ACC112 (cell line): ENCODE data around the gene NDFIP2.

Experiments
- H2AFZ ChIP-seq: fragments of 200-600 bp; sonication (generic); one replicate; pipeline ENCODE4 v1.6.0; 2017; ENCODE audit warnings: antibody characterized with exemption, low read length; ENCODE audit not compliant: unreplicated experiment
- H3K27ac ChIP-seq: fragments of 200-600 bp; sonication (generic); 2 replicates; pipeline ENCODE4 v1.5.1; 2014; ENCODE audit warnings: low read depth, mild to moderate bottlenecking, antibody characterized with exemption, low read length, moderate library complexity
- H3K27me3 ChIP-seq: fragments of 200-600 bp; sonication (generic); 2 replicates; pipeline ENCODE4 v1.6.1; 2014; ENCODE audit warnings: mild to moderate bottlenecking, antibody characterized with exemption, low read length, moderate library complexity, mixed read lengths; ENCODE audit not compliant: insufficient read depth
- H3K36me3 ChIP-seq: fragments of 200-600 bp; sonication (generic); 2 replicates; pipeline ENCODE4 v1.6.1; 2016; ENCODE audit warnings: mild to moderate bottlenecking, antibody characterized with exemption, low read length, moderate library complexity, mixed read lengths; ENCODE audit not compliant: insufficient read depth
- H3K4me1 ChIP-seq: fragments of 200-600 bp; sonication (generic); one replicate; pipeline ENCODE4 v1.6.1; 2016; ENCODE audit warnings: low read length, mixed read lengths; ENCODE audit not compliant: insufficient read depth, unreplicated experiment, control insufficient read depth
- H3K4me3 ChIP-seq: fragments of 200-600 bp; sonication (generic); 2 replicates; pipeline ENCODE4 v1.5.1; 2014; ENCODE audit warnings: mild to moderate bottlenecking, low read depth, low read length
- H3K79me2 ChIP-seq: fragments of 200-600 bp; sonication (generic); one replicate; pipeline ENCODE4 v1.6.0; 2016; ENCODE audit warnings: low read length; ENCODE audit not compliant: control insufficient read depth, unreplicated experiment, insufficient read depth

Gene NDFIP2

DNA sequence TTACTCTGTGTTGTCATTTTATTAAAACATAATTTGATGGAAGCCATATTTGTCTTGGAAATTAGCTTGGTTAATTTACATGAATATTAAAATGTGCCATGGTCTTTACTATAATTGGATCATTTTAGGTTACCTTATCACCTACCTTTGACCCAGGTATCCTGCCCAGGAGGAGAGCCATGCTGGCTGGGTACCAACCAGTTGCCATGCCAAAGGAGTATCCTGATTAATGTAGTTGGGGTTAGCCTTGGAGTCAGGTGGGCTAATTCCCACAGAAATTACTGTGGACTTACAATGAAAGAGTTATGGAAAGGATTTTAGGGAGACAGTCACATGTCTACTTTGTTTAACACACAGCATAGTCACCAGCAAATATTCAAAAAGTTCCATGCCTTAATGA is 32.0 kb downstream of the NDFIP2 start:
- Histone ChIP-seq H3K27ac (no peak overlapping the region), H3K79me2 (peaks cover 4% of the 10 kb centered on the region), H3K4me3 (no peak overlapping the region), H3K27me3 (no peaks in the 10 kb centered on the region), H2AFZ (no peak overlapping the region), H3K36me3 (no peaks in the 10 kb centered on the region), H3K4me1 (no peaks in the 10 kb centered on the region)

DNA sequence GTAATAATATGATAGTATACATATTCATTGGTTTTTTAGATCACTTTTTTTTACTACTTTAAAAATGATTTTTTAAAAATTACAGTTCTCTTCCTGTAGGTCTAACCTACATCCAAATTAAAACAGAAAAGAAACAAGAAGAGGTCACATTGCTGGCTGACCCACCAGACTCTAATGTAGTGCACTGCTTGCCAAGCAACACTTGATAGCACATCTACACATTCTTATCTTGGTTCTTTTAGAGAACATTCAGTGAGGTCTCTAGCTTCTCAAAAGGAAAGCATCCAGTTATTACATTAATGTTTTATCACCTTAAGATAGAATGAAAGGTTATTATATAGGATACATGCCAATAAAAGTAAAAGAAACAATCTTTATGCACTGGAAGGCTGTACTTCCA is 35.6 kb downstream of the NDFIP2 start:
- H3K27me3 ChIP-seq = no peaks in the 10 kb centered on the region
- no peaks in the 10 kb centered on the region for H3K36me3 ChIP-seq
- peaks cover 11% of the 10 kb centered on the region for H3K4me1 ChIP-seq
- no peak overlapping the region for H2AFZ ChIP-seq
- peaks cover 9% of the 10 kb centered on the region for H3K79me2 ChIP-seq
- no peak overlapping the region for H3K4me3 ChIP-seq
- H3K27ac ChIP-seq = no peak overlapping the region

DNA sequence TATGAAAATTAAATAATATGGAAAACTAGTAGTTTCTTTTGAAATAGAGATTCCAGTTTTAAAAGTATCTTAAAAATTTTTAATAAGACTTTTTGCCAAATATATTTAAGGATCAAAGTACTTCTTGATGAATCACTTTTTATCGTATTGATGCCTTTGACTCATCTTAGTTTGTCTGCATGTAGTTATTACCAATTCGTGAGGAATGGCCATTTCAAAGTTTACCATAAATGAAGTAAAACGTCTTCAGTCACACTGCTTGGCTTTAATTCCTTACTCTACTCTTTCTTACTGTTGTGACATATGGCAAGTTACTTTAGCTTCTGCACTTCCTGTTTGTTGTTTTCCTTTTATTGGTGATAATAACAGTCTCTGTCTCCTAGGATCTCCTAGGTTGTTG is 38.3 kb downstream of the NDFIP2 start:
- H3K4me3 ChIP-seq = no peak overlapping the region
- H2AFZ ChIP-seq = no peak overlapping the region
- H3K36me3 ChIP-seq = peaks cover 2% of the 10 kb centered on the region; the same call in 1 of the 2 replicates
- H3K4me1 ChIP-seq = peaks cover 11% of the 10 kb centered on the region
- H3K27me3 ChIP-seq = no peaks in the 10 kb centered on the region
- H3K79me2 ChIP-seq = peaks cover 9% of the 10 kb centered on the region
- H3K27ac ChIP-seq = peak overlapping the region; percentile 48

DNA sequence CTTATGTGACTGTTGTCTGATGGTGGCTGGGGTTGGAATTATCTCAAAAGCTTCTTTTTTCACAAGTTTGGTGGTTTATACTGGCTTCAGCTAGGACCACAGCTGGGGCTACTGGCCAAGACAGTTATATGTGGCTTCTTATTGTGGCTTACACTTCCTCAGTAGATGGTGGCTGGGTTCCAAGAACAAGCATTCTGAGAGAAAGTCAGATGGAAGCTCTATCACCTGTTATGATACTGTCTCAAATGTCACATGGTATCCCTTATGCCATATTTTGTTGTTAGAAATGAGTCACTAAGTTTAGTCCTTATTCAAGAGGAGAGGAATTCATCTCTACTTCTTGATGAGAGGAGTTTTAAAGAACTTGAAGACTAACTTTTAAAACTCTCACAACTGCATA is 41.6 kb downstream of the NDFIP2 start:
- Histone ChIP-seq H3K4me1 (peaks cover 27% of the 10 kb centered on the region), H3K27ac (no peak overlapping the region), H3K79me2 (peaks cover 7% of the 10 kb centered on the region)

DNA sequence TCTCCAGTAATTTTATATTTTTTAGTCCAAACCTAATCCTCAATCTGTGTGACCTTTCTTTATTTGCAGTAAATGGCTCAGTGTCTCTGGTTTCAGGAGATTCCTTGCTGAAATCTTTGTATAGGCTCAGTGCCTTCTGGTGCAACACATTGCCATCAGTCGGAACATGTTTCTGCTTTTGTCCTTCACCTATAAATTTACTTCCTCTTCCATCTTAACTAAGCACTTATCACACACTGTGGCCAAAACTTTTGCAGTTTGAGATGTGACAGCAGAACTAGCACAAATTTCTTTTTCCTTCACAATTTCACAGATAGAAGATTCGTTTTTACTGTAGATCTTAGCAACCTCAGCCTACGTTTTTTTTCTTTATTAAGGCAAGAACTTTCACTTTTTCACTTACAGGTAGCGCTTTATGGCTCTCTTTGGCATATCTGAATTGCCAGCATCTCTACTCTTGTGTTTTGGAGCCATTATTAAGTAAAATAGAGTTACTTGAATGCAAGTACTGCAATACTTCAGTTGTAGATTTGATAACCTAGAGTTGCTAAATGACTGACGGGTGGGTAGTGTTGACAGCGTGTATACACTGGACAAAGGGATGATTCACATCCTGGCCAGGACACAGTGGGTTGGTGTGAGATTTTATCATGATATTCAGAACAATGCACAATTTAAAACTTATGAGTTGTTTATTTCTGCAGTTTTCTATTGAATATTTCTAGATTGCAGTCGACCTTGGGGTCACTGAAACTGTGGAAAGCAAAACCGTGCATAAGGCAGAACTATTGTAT is 44.3 kb downstream of the NDFIP2 start:
- Histone ChIP-seq H2AFZ (no peak overlapping the region), H3K36me3 (peaks cover 2% of the 10 kb centered on the region; the same call in 1 of the 2 replicates), H3K27ac (no peak overlapping the region), H3K27me3 (no peaks in the 10 kb centered on the region), H3K4me1 (peaks cover 16% of the 10 kb centered on the region), H3K79me2 (no peaks in the 10 kb centered on the region), H3K4me3 (no peak overlapping the region)

More for the DNA sequence above, 41.6 kb downstream of the NDFIP2 start:
- Histone ChIP-seq H2AFZ (no peak overlapping the region), H3K27me3 (no peaks in the 10 kb centered on the region), H3K36me3 (peaks cover 2% of the 10 kb centered on the region; the same call in 1 of the 2 replicates), H3K4me3 (no peak overlapping the region)

DNA sequence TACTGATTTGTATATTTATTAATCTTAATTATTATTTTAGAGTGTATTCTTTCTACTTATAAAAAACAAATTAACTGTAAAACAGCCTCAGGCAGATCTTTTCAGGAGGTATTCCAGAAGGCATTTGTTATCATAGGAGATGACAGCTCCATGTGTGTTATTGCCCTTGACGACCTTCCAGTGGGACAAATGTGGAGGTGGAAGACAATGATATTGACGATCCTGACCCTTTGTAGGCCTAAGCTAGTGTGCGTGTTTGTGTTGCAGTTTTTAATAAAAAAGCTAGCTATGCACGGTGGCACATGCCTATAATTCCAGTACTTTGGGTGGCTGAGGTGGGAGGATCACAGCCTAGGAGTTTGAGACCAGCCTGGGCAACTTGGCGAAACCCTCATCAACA is 46.7 kb downstream of the NDFIP2 start:
- H3K27me3 ChIP-seq = no peaks in the 10 kb centered on the region
- no peak overlapping the region for H3K4me3 ChIP-seq
- H2AFZ ChIP-seq = no peak overlapping the region
- no peak overlapping the region for H3K27ac ChIP-seq
- peaks cover 16% of the 10 kb centered on the region for H3K4me1 ChIP-seq
- H3K36me3 ChIP-seq = 0 out of 2 replicates have a peak, but pooled peaks cover 2% of the 10 kb centered on the region
- no peaks in the 10 kb centered on the region for H3K79me2 ChIP-seq

DNA sequence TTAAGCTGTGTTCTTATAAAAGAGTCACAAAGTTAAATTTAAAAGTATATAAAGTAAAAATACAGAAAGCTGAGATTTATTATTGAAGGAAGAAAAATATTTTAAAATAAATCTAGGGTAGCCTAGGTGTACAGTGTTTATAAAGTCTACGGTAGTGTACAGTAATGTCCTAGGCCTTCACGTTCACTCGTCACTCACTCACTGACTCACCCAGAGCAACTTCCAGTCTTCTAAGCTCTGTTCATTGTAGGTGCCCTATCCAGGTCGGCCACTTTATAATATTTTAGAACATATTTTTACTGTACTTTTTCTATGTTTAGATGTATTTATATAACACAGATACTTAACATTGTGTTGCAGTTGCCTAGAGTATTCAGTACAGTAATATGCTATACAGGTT is 47.4 kb downstream of the NDFIP2 start:
- Histone ChIP-seq H3K27me3 (no peaks in the 10 kb centered on the region), H3K36me3 (0 out of 2 replicates have a peak, but pooled peaks cover 2% of the 10 kb centered on the region), H2AFZ (no peak overlapping the region), H3K4me1 (peaks cover 16% of the 10 kb centered on the region), H3K27ac (no peak overlapping the region), H3K79me2 (no peaks in the 10 kb centered on the region), H3K4me3 (no peak overlapping the region)

DNA sequence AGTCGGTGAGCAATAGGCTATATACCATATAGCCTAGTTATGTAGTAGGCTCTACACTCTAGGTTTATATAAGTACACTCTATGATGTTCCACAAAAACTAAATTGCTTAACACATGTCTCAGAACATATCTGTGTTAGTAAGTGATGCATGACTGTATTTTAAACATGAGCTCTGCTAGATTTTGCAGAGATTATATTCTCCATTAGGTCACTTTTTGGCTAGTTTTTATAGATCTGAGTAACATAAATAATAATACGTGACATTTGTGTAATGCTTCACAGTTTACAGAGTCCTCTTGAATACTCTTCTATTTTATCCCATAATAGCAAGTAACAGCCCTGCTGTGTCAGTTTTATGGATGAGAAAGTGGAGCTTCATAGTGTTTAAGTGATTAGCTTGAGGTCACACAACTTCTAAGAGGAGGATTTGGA is 47.8 kb downstream of the NDFIP2 start:
- no peak overlapping the region for H2AFZ ChIP-seq

DNA sequence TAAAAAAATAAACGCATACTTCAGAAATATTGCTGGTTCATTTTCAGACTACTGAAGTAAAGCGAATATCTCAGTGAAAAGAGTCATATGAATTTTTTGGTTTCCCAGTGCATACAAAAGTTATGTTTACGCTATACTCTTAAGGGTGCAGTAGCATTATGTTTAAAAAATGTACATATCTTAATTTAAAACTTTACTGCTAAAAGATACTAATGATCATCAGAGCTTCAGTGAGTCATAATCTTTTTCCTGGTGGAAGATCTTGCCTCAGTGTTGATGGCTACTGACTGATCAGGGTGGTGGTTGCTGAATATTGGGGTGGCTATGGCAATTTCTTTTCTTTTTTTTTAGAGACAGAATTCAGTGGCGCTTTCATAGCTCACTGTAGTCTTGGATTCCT is 48.9 kb downstream of the NDFIP2 start:
- Histone ChIP-seq H3K79me2 (no peaks in the 10 kb centered on the region), H3K27me3 (no peaks in the 10 kb centered on the region), H3K36me3 (no peaks in the 10 kb centered on the region), H3K27ac (no peak overlapping the region), H3K4me1 (peaks cover 28% of the 10 kb centered on the region), H2AFZ (no peak overlapping the region), H3K4me3 (no peak overlapping the region)

More for the DNA sequence above, 47.8 kb downstream of the NDFIP2 start:
- H3K79me2 ChIP-seq = no peaks in the 10 kb centered on the region
- no peak overlapping the region for H3K4me3 ChIP-seq
- H3K4me1 ChIP-seq = peaks cover 19% of the 10 kb centered on the region
- no peaks in the 10 kb centered on the region for H3K27me3 ChIP-seq
- H3K36me3 ChIP-seq = no peaks in the 10 kb centered on the region
- no peak overlapping the region for H3K27ac ChIP-seq

DNA sequence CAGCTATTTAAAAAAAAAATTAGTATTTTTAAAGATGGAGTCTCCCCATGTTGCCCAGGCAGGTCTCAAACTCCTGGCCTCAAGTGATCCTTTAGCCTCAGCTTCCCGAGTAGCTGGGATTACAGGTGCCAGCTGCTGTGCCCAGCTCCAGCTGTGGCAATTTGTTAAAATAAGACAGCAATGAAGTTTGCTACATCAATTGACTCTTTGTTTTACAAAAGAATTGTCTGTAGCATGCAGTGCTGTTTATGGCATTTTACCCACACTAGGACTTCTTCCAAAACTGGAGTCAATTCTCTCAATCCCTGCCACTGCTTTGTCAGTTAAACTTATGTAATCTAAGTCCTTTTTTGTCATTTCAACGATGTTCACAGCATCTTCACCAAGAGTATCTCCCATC is 49.3 kb downstream of the NDFIP2 start:
- H3K4me1 ChIP-seq = peaks cover 26% of the 10 kb centered on the region
- no peaks in the 10 kb centered on the region for H3K27me3 ChIP-seq
- no peaks in the 10 kb centered on the region for H3K36me3 ChIP-seq
- H3K4me3 ChIP-seq = no peak overlapping the region
- H3K27ac ChIP-seq = no peak overlapping the region
- no peak overlapping the region for H2AFZ ChIP-seq
- H3K79me2 ChIP-seq = no peaks in the 10 kb centered on the region
